ENCODE results near the gene CEL. TPM values are rescaled to one million over a fixed set of nuclear protein-coding genes. Genes with fewer than 3 reads are reported as not detected.
A peak's percentile ranks its signal among the peaks of the same experiment; 100 is the strongest.
"Not testable (repeated sequence)": the region's sequence is repeated elsewhere in the genome, so short reads cannot be mapped to it uniquely, and the experiment has no call there.

The CEL gene
- total RNA-seq, 6 donors from 2014 or later, result 0.15 to 9.4 (median 1.1) TPM; not detected in 1

- H3K27ac ChIP-seq, result no peak overlapping the region
- H3K27me3 ChIP-seq, result no peaks in the 10 kb centered on the region
- no peak for TF ChIP-seq POLR2AphosphoS5 (IDR thresholded peaks at IDR 0.05)
- TF ChIP-seq POLR2A (IDR thresholded peaks at IDR 0.05), result no peak
- no peak for TF ChIP-seq CTCF (IDR thresholded peaks at IDR 0.05)
- TF ChIP-seq EP300 (IDR thresholded peaks at IDR 0.05), result no peak
- ATAC-seq (ENCODE audit: low FRiP score in 2 of 2) (no peak), DNase-seq (no peak)
- no peak overlapping the region for H3K4me3 ChIP-seq
- peaks cover 0 to 31% (median 28%) of the 10 kb centered on the region in 4 donors for H3K36me3 ChIP-seq
- H3K4me1 ChIP-seq, result peaks cover 0 to 11% (median 4%) of the 10 kb centered on the region in 4 donors
- WGBS, 2 donors, result 40 to 44% methylated on average over 6 of the region's 6 CpGs
- no peaks in the 10 kb centered on the region for H3K9me3 ChIP-seq
Observed at GRCh38 chr9:133060417-133060841, 1.4 kb upstream of the CEL start.

GRCh38 chr9:133061019-133061763 is 590 bp upstream of the CEL start:
- 40 to 59% methylated on average over 7 to 13 of the region's 14 CpGs for WGBS, 2 donors
- not testable (repeated sequence) for DNase-seq; H3K4me3 ChIP-seq; H3K9me3 ChIP-seq; H3K27ac ChIP-seq; H3K27me3 ChIP-seq; ATAC-seq (ENCODE audit: low FRiP score in 2 of 2)
- Histone ChIP-seq H3K4me1 (peaks cover 0 to 11% (median 4%) of the 10 kb centered on the region in 4 donors), H3K36me3 (peaks cover 0 to 24% (median 20%) of the 10 kb centered on the region in 4 donors)

- H3K27ac ChIP-seq, H3K9me3 ChIP-seq, H3K27me3 ChIP-seq, H3K4me3 ChIP-seq, DNase-seq: not testable (repeated sequence)
- 52 to 83% methylated on average over 3 to 7 of the region's 8 CpGs for WGBS, 2 donors
- ATAC-seq (ENCODE audit: low FRiP score in 2 of 2), result peak in 1 of 2 donors; percentile 4
- Histone ChIP-seq H3K4me1 (peaks cover 0 to 11% (median 4%) of the 10 kb centered on the region in 4 donors), H3K36me3 (peaks cover 0 to 13% (median 8%) of the 10 kb centered on the region in 4 donors)
Observed at GRCh38 chr9:133062569-133062968, 788 bp downstream of the CEL start.

GRCh38 chr9:133063159-133063499 is 1.3 kb downstream of the CEL start:
- ATAC-seq (ENCODE audit: low FRiP score in 2 of 2), result no peak
- Histone ChIP-seq H3K4me1 (peaks cover 0 to 11% (median 4%) of the 10 kb centered on the region in 4 donors), H3K27ac (no peak overlapping the region), H3K4me3 (no peak overlapping the region), H3K27me3 (no peaks in the 10 kb centered on the region), H3K9me3 (no peaks in the 10 kb centered on the region), H3K36me3 (peaks cover 0 to 8% (median 2%) of the 10 kb centered on the region in 4 donors)
- no peak for TF ChIP-seq CTCF (IDR thresholded peaks at IDR 0.05)
- no peak for TF ChIP-seq POLR2A (IDR thresholded peaks at IDR 0.05)
- no peak for TF ChIP-seq POLR2AphosphoS5 (IDR thresholded peaks at IDR 0.05)
- no peak for TF ChIP-seq EP300 (IDR thresholded peaks at IDR 0.05)
- 63 to 82% methylated on average over 5 to 8 of the region's 8 CpGs for WGBS, 2 donors
- peak in 1 of 2 donors; percentile 48 for DNase-seq

- WGBS, 2 donors, result 81 to 88% methylated on average over 11 to 14 of the region's 14 CpGs
- peaks cover 0 to 7% (median 0%) of the 10 kb centered on the region in 4 donors for H3K36me3 ChIP-seq
Observed at GRCh38 chr9:133063500-133064231, 1.9 kb downstream of the CEL start.

GRCh38 chr9:133064241-133065069 is 2.7 kb downstream of the CEL start:
- Histone ChIP-seq H3K27me3 (no peaks in the 10 kb centered on the region), H3K4me3 (no peak overlapping the region), H3K4me1 (peaks cover 0 to 9% (median 4%) of the 10 kb centered on the region in 4 donors), H3K27ac (no peak overlapping the region), H3K9me3 (no peaks in the 10 kb centered on the region), H3K36me3 (peaks cover 0 to 7% (median 0%) of the 10 kb centered on the region in 4 donors)
- WGBS, 2 donors, result 92 to 97% methylated on average over 7 to 30 of the region's 30 CpGs
- TF ChIP-seq EP300 (IDR thresholded peaks at IDR 0.05) (no peak), POLR2AphosphoS5 (IDR thresholded peaks at IDR 0.05) (no peak), POLR2A (IDR thresholded peaks at IDR 0.05) (no peak), CTCF (IDR thresholded peaks at IDR 0.05) (no peak)
- ATAC-seq (ENCODE audit: low FRiP score in 2 of 2), result no peak
- DNase-seq, result peak in 1 of 2 donors; percentile 70

More at GRCh38 chr9:133063500-133064231, 1.9 kb downstream of the CEL start:
- Histone ChIP-seq H3K4me1 (peaks cover 0 to 11% (median 4%) of the 10 kb centered on the region in 4 donors), H3K4me3 (no peak overlapping the region), H3K27ac (no peak overlapping the region), H3K27me3 (no peaks in the 10 kb centered on the region), H3K9me3 (no peaks in the 10 kb centered on the region)
- DNase-seq, result no peak
- TF ChIP-seq EP300 (IDR thresholded peaks at IDR 0.05), result no peak
- TF ChIP-seq POLR2A (IDR thresholded peaks at IDR 0.05), result no peak
- ATAC-seq (ENCODE audit: low FRiP score in 2 of 2), result no peak
